Suprapubic skin (tissue), 3 donors: Measurements from ENCODE around the gene PIP5K1C.

Source experiments
- CTCF ChIP-seq, 2 donors: fragments of 200-600 bp in 1 of 2; fragments of 450-650 bp in 1 of 2; sonication (generic) in 1 of 2; IDR thresholded peaks; one replicate each; pipeline ENCODE4 v1.5.1; 2016 to 2019; ENCODE audit warnings: antibody characterized with exemption in 2 of 2, mild to moderate bottlenecking in 1 of 2, moderate library complexity in 1 of 2
- EP300 ChIP-seq: sonication (generic); formaldehyde crosslinking; IDR thresholded peaks from one replicate; pipeline ENCODE4 v1.6.1; 2017; ENCODE audit warnings: antibody characterized with exemption
- POLR2A ChIP-seq, 2 donors: fragments of 450-650 bp; IDR thresholded peaks; one replicate each; pipeline ENCODE4 v1.6.1; 2017; ENCODE audit warnings: antibody characterized with exemption in 2 of 2, mild to moderate bottlenecking in 2 of 2, moderate library complexity in 2 of 2

DNA sequence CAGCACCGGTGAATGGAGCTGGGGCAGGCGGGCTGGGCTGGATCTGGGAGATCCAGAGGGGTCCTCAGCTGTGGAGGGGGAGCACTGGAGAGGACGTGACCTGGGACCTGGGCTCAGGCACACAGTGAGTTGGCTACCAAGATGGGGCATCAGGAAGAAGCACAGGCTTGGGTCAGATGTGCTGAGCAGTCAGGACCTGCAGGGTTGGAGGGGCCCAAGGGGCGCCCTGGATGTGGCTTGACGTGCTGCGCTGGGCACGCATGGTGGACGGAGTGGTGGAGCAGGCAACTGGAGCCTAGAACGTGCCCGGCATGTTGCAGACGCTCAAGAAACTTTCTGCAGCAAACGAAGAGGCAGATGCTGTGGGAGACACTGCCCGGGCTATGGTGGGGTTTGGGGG lies 20.7 kb downstream of the PIP5K1C start:
- no peak for TF ChIP-seq CTCF (IDR thresholded peaks at IDR 0.05)
- no peak for TF ChIP-seq EP300
- TF ChIP-seq POLR2A (IDR thresholded peaks at IDR 0.05) = no peak
